IMR-90 (cell line): ENCODE results near the gene CNTLN. TPM values are rescaled to one million over a fixed set of nuclear protein-coding genes. Genes with fewer than 3 reads are reported as not detected.

Experiments
- ATAC-seq: fragments of 200-7000 bp; cut with Tn5 transposase; 2 replicates; pipeline ENCODE4 v1.9.1; 2020; ENCODE audit warnings: low read depth, mild to moderate bottlenecking, moderate library complexity
- BruUV-seq: library from RNA; stranded (reverse); fragments of 400-500 nt; replicated peaks from 2 replicates; lab custom pipeline; 2021; lab: Mats Ljungman, UMichigan
- CTCF ChIA-PET: fragments of 300-600 bp; formaldehyde crosslinking; extraction: SDS; loops from one replicate; lab custom pipeline; 2021; ENCODE audit warnings: antibody characterized with exemption; lab: Yijun Ruan, JAX
- POLR2A ChIA-PET: fragments of 300-600 bp; sonication (Branson Sonifier 250); formaldehyde crosslinking; loops from one replicate; lab custom pipeline; 2022; ENCODE audit warnings: antibody characterized with exemption; ENCODE audit not compliant: unreplicated experiment; lab: Charles Lee
- DNase-seq: peaks from one replicate; pipeline ENCODE4 v3.0.0; 2013
- H2AFZ ChIP-seq: replicated peaks from 2 replicates; pipeline ENCODE3; 2013; ENCODE audit warnings: low read length, mild to moderate bottlenecking; ENCODE audit not compliant: poor library complexity
- H2AK5ac ChIP-seq: 2 replicates; pipeline ENCODE4 v1.6.1; 2013; ENCODE audit warnings: low read depth, low read length, inconsistent platforms
- H2AK9ac ChIP-seq: replicated peaks from 2 replicates; pipeline ENCODE3; 2013; ENCODE audit warnings: mild to moderate bottlenecking, low read depth, low read length, moderate library complexity; ENCODE audit not compliant: poor library complexity
- H2BK120ac ChIP-seq: 2 replicates; pipeline ENCODE4 v1.6.1; 2013; ENCODE audit warnings: low read depth, low read length, inconsistent platforms
- H2BK15ac ChIP-seq: 3 replicates; pipeline ENCODE4 v1.6.1; 2013; ENCODE audit warnings: low read depth, low read length, inconsistent platforms
- H2BK20ac ChIP-seq: 2 replicates; pipeline ENCODE4 v1.6.1; 2013; ENCODE audit warnings: low read depth, mild to moderate bottlenecking, inconsistent platforms, low read length, moderate library complexity
- H2BK5ac ChIP-seq: 2 replicates; pipeline ENCODE4 v1.6.1; 2013; ENCODE audit warnings: mild to moderate bottlenecking, low read depth, low read length, inconsistent platforms; ENCODE audit not compliant: poor library complexity, severe bottlenecking
- H3K14ac ChIP-seq: replicated peaks from 2 replicates; pipeline ENCODE4 v1.6.1; 2013; ENCODE audit warnings: low read depth, low read length, inconsistent platforms
- H3K18ac ChIP-seq: 2 replicates; pipeline ENCODE4 v1.6.1; 2013; ENCODE audit warnings: low read depth, low read length, control low read depth
- H3K23ac ChIP-seq: 2 replicates; pipeline ENCODE4 v1.6.1; 2013; ENCODE audit warnings: low read depth, low read length, inconsistent platforms
- H3K27ac ChIP-seq: 2 replicates; pipeline ENCODE4 v1.5.1; 2013; ENCODE audit warnings: mild to moderate bottlenecking, control low read depth, low read length; ENCODE audit not compliant: insufficient read depth
- H3K27me3 ChIP-seq: 2 replicates; pipeline ENCODE4 v1.6.1; 2013; ENCODE audit warnings: low read length; ENCODE audit not compliant: control insufficient read depth, insufficient read depth
- H3K36me3 ChIP-seq: 2 replicates; pipeline ENCODE4 v1.6.1; 2013; ENCODE audit warnings: low read length, mixed read lengths; ENCODE audit not compliant: control insufficient read depth, insufficient read depth
- H3K4ac ChIP-seq: 2 replicates; pipeline ENCODE4 v1.6.1; 2013; ENCODE audit warnings: low read depth, low read length, inconsistent platforms
- H3K4me1 ChIP-seq: 2 replicates; pipeline ENCODE4 v1.6.1; 2013; ENCODE audit warnings: low read length, mixed read lengths; ENCODE audit not compliant: control insufficient read depth, insufficient read depth
- H3K4me2 ChIP-seq: 2 replicates; pipeline ENCODE4 v1.6.1; 2013; ENCODE audit warnings: low read depth, mild to moderate bottlenecking, control low read depth, low read length, moderate library complexity
- H3K4me3 ChIP-seq: 2 replicates; pipeline ENCODE4 v1.5.1; 2013; ENCODE audit warnings: low read depth, mild to moderate bottlenecking, control low read depth, low read length, moderate library complexity; ENCODE audit not compliant: insufficient read depth
- H3K56ac ChIP-seq: 2 replicates; pipeline ENCODE4 v1.6.1; 2013; ENCODE audit warnings: low read length, inconsistent platforms; ENCODE audit not compliant: insufficient read depth; ENCODE audit errors: extremely low read depth
- H3K79me1 ChIP-seq, 2 experiments: 2 replicates each; pipeline ENCODE4 v1.6.1; 2013; ENCODE audit warnings: low read length in 2 of 2, inconsistent platforms in 1 of 2, low read depth in 1 of 2
- H3K9ac ChIP-seq: 2 replicates; pipeline ENCODE4 v1.6.1; 2013; ENCODE audit warnings: low read depth, low read length, control low read depth
- H3K9me1 ChIP-seq: 2 replicates; pipeline ENCODE4 v1.6.1; 2013; ENCODE audit warnings: low read length, inconsistent platforms; ENCODE audit not compliant: insufficient read depth
- H3K9me3 ChIP-seq: 2 replicates; pipeline ENCODE4 v1.6.1; 2013; ENCODE audit warnings: low read length; ENCODE audit not compliant: control insufficient read depth, insufficient read depth
- H4K20me1 ChIP-seq: 2 replicates; pipeline ENCODE4 v1.6.1; 2013; ENCODE audit warnings: low read length, inconsistent platforms; ENCODE audit not compliant: insufficient read depth
- H4K5ac ChIP-seq: 2 replicates; pipeline ENCODE4 v1.6.1; 2013; ENCODE audit warnings: mild to moderate bottlenecking, low read depth, low read length, control low read depth
- H4K8ac ChIP-seq, 2 experiments: 2 replicates each; pipeline ENCODE4 v1.6.1; 2013; ENCODE audit warnings: low read depth in 2 of 2, low read length in 2 of 2, control low read depth in 1 of 2, inconsistent platforms in 1 of 2
- H4K91ac ChIP-seq: 2 replicates; pipeline ENCODE4 v1.6.1; 2013; ENCODE audit warnings: low read depth, low read length, inconsistent platforms; ENCODE audit not compliant: insufficient read depth
- FOS ChIP-seq: fragments of 150-350 bp; IDR thresholded peaks from 2 replicates; pipeline ENCODE4 v1.6.1; 2016; ENCODE audit warnings: low read depth, low read length
- RAD21 ChIP-seq: IDR thresholded peaks from 2 replicates; pipeline ENCODE4 v1.6.1; 2012; ENCODE audit warnings: low read length, improper control_type of control experiment
- SMC3 ChIP-seq: fragments of 150-350 bp; IDR thresholded peaks from 2 replicates; pipeline ENCODE4 v1.6.1; 2016; ENCODE audit warnings: low read depth, mild to moderate bottlenecking, antibody characterized with exemption, low read length, moderate library complexity
- WGBS, 2 experiments: methylation state at CpG; one replicate each; pipeline versions ENCODE4 v1.1.5 to v1.1.7; 2013; ENCODE audit warnings: missing lambda C conversion rate in 2 of 2; ENCODE audit not compliant: insufficient read length in 1 of 2; ENCODE audit errors: extremely low coverage in 2 of 2; 5-methylcytosine and 5-hydroxymethylcytosine counted together
- dilution Hi-C: fragments of 300-500 bp; cut with HindIII; formaldehyde crosslinking; loops from one replicate; pipeline ENCODE4 v1.14.3; 2018; ENCODE audit warnings: low sequenced_read_pairs; ENCODE audit not compliant: unreplicated experiment
- in situ Hi-C: fragments of 300-500 bp; cut with MboI; formaldehyde crosslinking; loops from 3 replicates; pipeline ENCODE4 v1.14.3; 2019; ENCODE audit warnings: low sequenced_read_pairs, inconsistent platforms, mixed read lengths
- intact Hi-C: fragments of 100-400 bp; cut with micrococcal nuclease; formaldehyde crosslinking; loops from 2 replicates; pipeline ENCODE4 v1.10.0; 2022
- polyA plus RNA-seq, 3 experiments: library from polyadenylated mRNA; depleted of rRNA; stranded (reverse); fragments of >200 nt; gene quantifications; 2 replicates each; pipeline ENCODE4 v1.2.3, GENCODE V29; 2012; ENCODE audit warnings: low replicate concordance in 1 of 3
- total RNA-seq: library from RNA; depleted of rRNA; stranded (reverse); fragments of >200 nt; gene quantifications from 2 replicates; pipeline ENCODE4 v1.2.3, GENCODE V29; 2012
- TF ChIP-seq, protein P1 (sequence below): conservative IDR thresholded peaks from 2 replicates; pipeline ENCODE4 v1.5.1; 2012; ENCODE audit warnings: mild to moderate bottlenecking, low read depth, low read length, improper control_type of control experiment
- TF ChIP-seq, protein P2 (sequence below): fragments of 150-350 bp; IDR thresholded peaks from 2 replicates; pipeline ENCODE4 v1.6.1; 2017; ENCODE audit warnings: mild to moderate bottlenecking, antibody characterized with exemption, low read length, low read depth

CNTLN gene
- total and polyA plus RNA-seq, 2 of the 4 experiments (the other 2 are of a cell fraction) = 3.8 to 5.9 TPM

DNA sequence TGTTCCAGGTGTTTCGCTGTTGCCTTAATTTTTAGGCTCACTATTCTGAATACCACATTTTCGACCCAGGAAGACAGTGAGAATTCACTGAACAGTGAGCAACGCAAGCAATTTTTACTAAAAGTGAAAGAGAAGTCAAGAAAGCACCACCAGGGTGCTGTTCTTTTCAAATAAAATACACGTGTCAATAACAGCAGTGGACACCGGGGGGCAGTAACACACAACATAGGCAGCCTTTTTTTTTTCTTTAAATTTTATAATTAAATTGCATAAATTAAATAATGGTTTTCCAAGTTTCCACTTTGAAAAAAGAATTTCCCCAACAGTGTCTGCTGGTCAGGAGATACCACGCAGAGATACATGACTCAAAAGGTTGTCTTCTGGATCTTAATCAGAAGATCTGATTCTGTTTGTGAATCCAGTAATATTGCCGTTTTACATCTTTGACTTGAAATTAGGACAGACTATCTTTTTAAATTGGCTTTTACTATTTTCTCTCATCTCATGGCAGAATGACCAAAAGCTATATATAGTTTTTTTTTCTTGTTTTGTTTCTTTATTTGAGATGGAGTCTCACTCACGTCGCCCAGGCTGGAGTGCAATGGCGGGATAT is 396.9 kb downstream of the CNTLN start:
- Histone ChIP-seq H3K9me3 (no peaks in the 10 kb centered on the region), H2BK120ac (no peak overlapping the region), H2AFZ (no peak overlapping the region), H3K14ac (no peak overlapping the region), H2AK5ac (no peak overlapping the region), H4K91ac (no peak overlapping the region), H3K36me3 (no peaks in the 10 kb centered on the region), H3K56ac (no peak overlapping the region), H4K8ac (no peak overlapping the region), H3K23ac (no peak overlapping the region), H3K4me3 (peak overlapping the region; percentile 24; the same call in 1 of the 2 replicates), H3K4me2 (peak overlapping the region; percentile 94), H3K27me3 (peaks cover 2% of the 10 kb centered on the region; the same call in 1 of the 2 replicates), H3K4me1 (no peaks in the 10 kb centered on the region), H3K79me1 (no peaks in the 10 kb centered on the region), H4K5ac (no peak overlapping the region), H2BK5ac (no peak overlapping the region), H3K9me1 (no peaks in the 10 kb centered on the region), H3K9ac (peak overlapping the region; percentile 60; the same call in 1 of the 2 replicates), H3K4ac (no peak overlapping the region), H2AK9ac (no peak overlapping the region), H3K18ac (no peak overlapping the region), H2BK15ac (no peak overlapping the region), H4K20me1 (no peaks in the 10 kb centered on the region), H3K27ac (no peak overlapping the region), H2BK20ac (no peak overlapping the region)
- ChIA-PET POLR2A (no interaction called here), CTCF (interaction anchor here (1.2 to 2.4 kb wide), 3 partner anchors 11 to 279 kb away, joined by 3 to 12 read pairs (median 4); no protein-coding TSS in a partner anchor)
- WGBS, 2 experiments = 0% methylated on average over 1 of the region's 10 CpGs; no CpG with 5 or more reads in 1 of the 2 experiments
- dilution Hi-C loops (loop anchor here (25.0 kb wide), 1 partner anchor 256 kb away; no protein-coding TSS in a partner anchor), in situ Hi-C loops (loop anchor here (10.0 to 25.0 kb wide), 2 partner anchors 663 to 1506 kb away; partner anchors contain the start of genes RRAGA and SAXO1), intact Hi-C loops (loop anchor here (1.0 to 2.0 kb wide), 2 partner anchors 271 to 681 kb away; no protein-coding TSS in a partner anchor)
- BruUV-seq = no TSS peak
- TF ChIP-seq RAD21 = peak; percentile 70
- peak; percentile 68 for TF ChIP-seq SMC3
- TF ChIP-seq, protein P1, sequence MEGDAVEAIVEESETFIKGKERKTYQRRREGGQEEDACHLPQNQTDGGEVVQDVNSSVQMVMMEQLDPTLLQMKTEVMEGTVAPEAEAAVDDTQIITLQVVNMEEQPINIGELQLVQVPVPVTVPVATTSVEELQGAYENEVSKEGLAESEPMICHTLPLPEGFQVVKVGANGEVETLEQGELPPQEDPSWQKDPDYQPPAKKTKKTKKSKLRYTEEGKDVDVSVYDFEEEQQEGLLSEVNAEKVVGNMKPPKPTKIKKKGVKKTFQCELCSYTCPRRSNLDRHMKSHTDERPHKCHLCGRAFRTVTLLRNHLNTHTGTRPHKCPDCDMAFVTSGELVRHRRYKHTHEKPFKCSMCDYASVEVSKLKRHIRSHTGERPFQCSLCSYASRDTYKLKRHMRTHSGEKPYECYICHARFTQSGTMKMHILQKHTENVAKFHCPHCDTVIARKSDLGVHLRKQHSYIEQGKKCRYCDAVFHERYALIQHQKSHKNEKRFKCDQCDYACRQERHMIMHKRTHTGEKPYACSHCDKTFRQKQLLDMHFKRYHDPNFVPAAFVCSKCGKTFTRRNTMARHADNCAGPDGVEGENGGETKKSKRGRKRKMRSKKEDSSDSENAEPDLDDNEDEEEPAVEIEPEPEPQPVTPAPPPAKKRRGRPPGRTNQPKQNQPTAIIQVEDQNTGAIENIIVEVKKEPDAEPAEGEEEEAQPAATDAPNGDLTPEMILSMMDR = peak; percentile 91
- TF ChIP-seq, protein P2, sequence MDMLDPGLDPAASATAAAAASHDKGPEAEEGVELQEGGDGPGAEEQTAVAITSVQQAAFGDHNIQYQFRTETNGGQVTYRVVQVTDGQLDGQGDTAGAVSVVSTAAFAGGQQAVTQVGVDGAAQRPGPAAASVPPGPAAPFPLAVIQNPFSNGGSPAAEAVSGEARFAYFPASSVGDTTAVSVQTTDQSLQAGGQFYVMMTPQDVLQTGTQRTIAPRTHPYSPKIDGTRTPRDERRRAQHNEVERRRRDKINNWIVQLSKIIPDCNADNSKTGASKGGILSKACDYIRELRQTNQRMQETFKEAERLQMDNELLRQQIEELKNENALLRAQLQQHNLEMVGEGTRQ = no peak
- no peak for TF ChIP-seq FOS
- DNase-seq (peak; percentile 60), ATAC-seq (peak; percentile 83)
